Natural killer cell (primary cell): Measurements from ENCODE around the gene PITPNC1. TPM values are rescaled to one million over a fixed set of nuclear protein-coding genes. Genes with fewer than 3 reads are reported as not detected.

Experiments used
- ATAC-seq, 3 donors: fragments of 150-1000 bp in 2 of 3; fragments of 200-7000 bp in 1 of 3; cut with Tn5 transposase; 1 replicate in 1 of 3; 2 replicates in 2 of 3; pipeline ENCODE4 v1.10.0; 2021; ENCODE audit warnings: mild to moderate bottlenecking in 2 of 3, moderate library complexity in 2 of 3
- DNase-seq, 2 donors: peaks; one replicate each; pipeline versions ENCODE4 v3.0.0 to v3.0.0-alpha.2; 2013 to 2021; ENCODE audit warnings: mixed read lengths in 1 of 2
- H3K27ac ChIP-seq: one replicate; pipeline ENCODE4 v1.5.1; 2013; ENCODE audit warnings: mild to moderate bottlenecking, low read length
- H3K27me3 ChIP-seq: one replicate; pipeline ENCODE4 v1.6.1; 2013; ENCODE audit warnings: low read length; ENCODE audit not compliant: control insufficient read depth, insufficient read depth
- H3K36me3 ChIP-seq: one replicate; pipeline ENCODE4 v1.6.1; 2013; ENCODE audit warnings: low read length; ENCODE audit not compliant: control insufficient read depth, insufficient read depth
- H3K4me1 ChIP-seq: one replicate; pipeline ENCODE4 v1.6.1; 2013; ENCODE audit warnings: low read length; ENCODE audit not compliant: control insufficient read depth, insufficient read depth
- H3K4me3 ChIP-seq: one replicate; pipeline ENCODE4 v1.5.1; 2013; ENCODE audit warnings: low read length
- H3K9me3 ChIP-seq: one replicate; pipeline ENCODE4 v1.6.1; 2013; ENCODE audit warnings: low read length; ENCODE audit not compliant: control insufficient read depth, insufficient read depth
- H3K27ac Mint-ChIP-seq, 2 donors: one replicate each; pipeline ENCODE4 v1.8.0; 2022; ENCODE audit warnings: mild to moderate bottlenecking in 2 of 2, mixed read lengths in 2 of 2, moderate library complexity in 1 of 2
- H3K27me3 Mint-ChIP-seq, 2 donors: one replicate each; pipeline ENCODE4 v1.8.0; 2022; ENCODE audit warnings: low read depth in 2 of 2, mixed read lengths in 2 of 2
- H3K36me3 Mint-ChIP-seq: one replicate; pipeline ENCODE4 v1.8.0; 2022; ENCODE audit warnings: mixed read lengths
- H3K4me1 Mint-ChIP-seq, 2 donors: one replicate each; pipeline ENCODE4 v1.8.0; 2022; ENCODE audit warnings: mixed read lengths in 2 of 2
- H3K4me3 Mint-ChIP-seq: one replicate; pipeline ENCODE4 v1.8.0; 2022; ENCODE audit warnings: mild to moderate bottlenecking, moderate library complexity, mixed read lengths
- H3K9me3 Mint-ChIP-seq, 2 donors: one replicate each; pipeline ENCODE4 v1.8.0; 2022; ENCODE audit warnings: mixed read lengths in 2 of 2
- CTCF ChIP-seq: fragments of 200-600 bp; IDR thresholded peaks from one replicate; pipeline ENCODE4 v1.8.0; 2022; ENCODE audit warnings: antibody characterized with exemption
- WGBS: methylation state at CpG from one replicate; pipeline ENCODE4 v1.1.7; 2013; ENCODE audit warnings: missing lambda C conversion rate; ENCODE audit not compliant: insufficient coverage; 5-methylcytosine and 5-hydroxymethylcytosine counted together
- intact Hi-C: fragments of 100-400 bp; cut with micrococcal nuclease; formaldehyde crosslinking; loops from one replicate; pipeline ENCODE4 v1.14.2; 2022
- total RNA-seq, 4 donors: library from RNA; stranded (reverse); fragments of 120-200 nt in 1 of 4; gene quantifications; one replicate each; pipeline versions ENCODE4 v1.2.3 to v1.2.4, GENCODE V29; 2013 to 2022

The PITPNC1 gene
- total RNA-seq, 3 donors from 2014 or later (not counting 1 experiment from before 2014, with no cell fraction given) = 150 to 185 (median 169) TPM

GRCh38 chr17:67575325-67575724, 198.2 kb downstream of the PITPNC1 start:
- no peaks in the 10 kb centered on the region for H3K9me3 ChIP-seq
- no peaks in the 10 kb centered on the region for H3K9me3 Mint-ChIP-seq
- no peak for DNase-seq
- no peaks in the 10 kb centered on the region for H3K27me3 Mint-ChIP-seq
- peaks cover 17% of the 10 kb centered on the region for H3K36me3 ChIP-seq
- peaks cover 29 to 30% of the 10 kb centered on the region in 2 donors for H3K4me1 Mint-ChIP-seq
- intact Hi-C loops = no loop called here
- peak overlapping the region in 1 of 2 donors; percentile 31 for H3K27ac Mint-ChIP-seq
- no peak overlapping the region for H3K4me3 ChIP-seq
- H3K4me3 Mint-ChIP-seq = no peak overlapping the region
- no peaks in the 10 kb centered on the region for H3K27me3 ChIP-seq
- no peak for ATAC-seq
- H3K27ac ChIP-seq = no peak overlapping the region
- H3K36me3 Mint-ChIP-seq = no peaks in the 10 kb centered on the region
- H3K4me1 ChIP-seq = peaks cover 4% of the 10 kb centered on the region
- WGBS = 84% methylated on average over 13 of the region's 13 CpGs
- TF ChIP-seq CTCF = no peak

- TF ChIP-seq CTCF = no peak
- Mint-ChIP-seq H3K27me3 (no peaks in the 10 kb centered on the region), H3K4me3 (no peak overlapping the region), H3K4me1 (peaks cover 27 to 30% of the 10 kb centered on the region in 2 donors), H3K9me3 (no peaks in the 10 kb centered on the region), H3K36me3 (no peaks in the 10 kb centered on the region), H3K27ac (no peak overlapping the region)
- DNase-seq = no peak
- Histone ChIP-seq H3K36me3 (peaks cover 16% of the 10 kb centered on the region), H3K27me3 (no peaks in the 10 kb centered on the region), H3K4me3 (no peak overlapping the region), H3K27ac (no peak overlapping the region), H3K9me3 (no peaks in the 10 kb centered on the region), H3K4me1 (peaks cover under 1% of the 10 kb centered on the region)
- intact Hi-C loops = no loop called here
- ATAC-seq = no peak
- 97% methylated on average over 10 of the region's 10 CpGs for WGBS
Observed at GRCh38 chr17:67576471-67577115, 199.5 kb downstream of the PITPNC1 start.

GRCh38 chr17:67577429-67578141, 200.5 kb downstream of the PITPNC1 start:
- intact Hi-C loops = no loop called here
- WGBS = 96% methylated on average over 7 of the region's 8 CpGs
- TF ChIP-seq CTCF = no peak

More at GRCh38 chr17:67577429-67578141, 200.5 kb downstream of the PITPNC1 start:
- no peak overlapping the region for H3K4me3 ChIP-seq
- ATAC-seq (no peak), DNase-seq (no peak)
- H3K4me3 Mint-ChIP-seq = peak overlapping the region; percentile 17
- H3K9me3 Mint-ChIP-seq = no peaks in the 10 kb centered on the region
- no peak overlapping the region for H3K27ac ChIP-seq
- no peaks in the 10 kb centered on the region for H3K4me1 ChIP-seq
- H3K27ac Mint-ChIP-seq = peak overlapping the region in 1 of 2 donors; percentile 36
- no peaks in the 10 kb centered on the region for H3K27me3 ChIP-seq
- H3K9me3 ChIP-seq = no peaks in the 10 kb centered on the region
- H3K36me3 Mint-ChIP-seq = no peaks in the 10 kb centered on the region
- H3K36me3 ChIP-seq = peaks cover 16% of the 10 kb centered on the region
- no peaks in the 10 kb centered on the region for H3K27me3 Mint-ChIP-seq
- peaks cover 21 to 29% of the 10 kb centered on the region in 2 donors for H3K4me1 Mint-ChIP-seq
